SU-DHL-6 (cell line): ENCODE data around the gene SULT1C4.

Experiments
- CTCF ChIP-seq: fragments of 200-600 bp; sonication (generic); IDR thresholded peaks from one replicate; pipeline ENCODE4 v1.5.1; 2017; ENCODE audit warnings: antibody characterized with exemption, mild to moderate bottlenecking, low read length, moderate library complexity; ENCODE audit not compliant: insufficient read depth, poor library complexity, severe bottlenecking
- EZH2phosphoT487 ChIP-seq: fragments of 200-600 bp; sonication (generic), shearing (Covaris generic); conservative IDR thresholded peaks from 2 replicates; pipeline ENCODE4 v1.6.1; 2018; ENCODE audit warnings: mild to moderate bottlenecking, antibody characterized with exemption, low read length, moderate library complexity, mixed read lengths

GRCh38 chr2:108409768-108410167 lies 32.0 kb downstream of the SULT1C4 start:
- no peak for TF ChIP-seq CTCF
- no peak for TF ChIP-seq EZH2phosphoT487
